Suprapubic skin (tissue), 3 donors: ENCODE results near the gene MAMDC4.

Experiments used
- POLR2AphosphoS5 ChIP-seq, 3 donors: sonication (generic); formaldehyde crosslinking; IDR thresholded peaks; one replicate each; pipeline ENCODE4 v1.6.1; 2017; ENCODE audit warnings: antibody characterized with exemption in 3 of 3
- TF ChIP-seq, protein P1 (sequence below), 2 donors: fragments of 200-600 bp in 1 of 2; fragments of 450-650 bp in 1 of 2; sonication (generic) in 1 of 2; IDR thresholded peaks; one replicate each; pipeline ENCODE4 v1.5.1; 2016 to 2019; ENCODE audit warnings: antibody characterized with exemption in 2 of 2, mild to moderate bottlenecking in 1 of 2, moderate library complexity in 1 of 2

DNA sequence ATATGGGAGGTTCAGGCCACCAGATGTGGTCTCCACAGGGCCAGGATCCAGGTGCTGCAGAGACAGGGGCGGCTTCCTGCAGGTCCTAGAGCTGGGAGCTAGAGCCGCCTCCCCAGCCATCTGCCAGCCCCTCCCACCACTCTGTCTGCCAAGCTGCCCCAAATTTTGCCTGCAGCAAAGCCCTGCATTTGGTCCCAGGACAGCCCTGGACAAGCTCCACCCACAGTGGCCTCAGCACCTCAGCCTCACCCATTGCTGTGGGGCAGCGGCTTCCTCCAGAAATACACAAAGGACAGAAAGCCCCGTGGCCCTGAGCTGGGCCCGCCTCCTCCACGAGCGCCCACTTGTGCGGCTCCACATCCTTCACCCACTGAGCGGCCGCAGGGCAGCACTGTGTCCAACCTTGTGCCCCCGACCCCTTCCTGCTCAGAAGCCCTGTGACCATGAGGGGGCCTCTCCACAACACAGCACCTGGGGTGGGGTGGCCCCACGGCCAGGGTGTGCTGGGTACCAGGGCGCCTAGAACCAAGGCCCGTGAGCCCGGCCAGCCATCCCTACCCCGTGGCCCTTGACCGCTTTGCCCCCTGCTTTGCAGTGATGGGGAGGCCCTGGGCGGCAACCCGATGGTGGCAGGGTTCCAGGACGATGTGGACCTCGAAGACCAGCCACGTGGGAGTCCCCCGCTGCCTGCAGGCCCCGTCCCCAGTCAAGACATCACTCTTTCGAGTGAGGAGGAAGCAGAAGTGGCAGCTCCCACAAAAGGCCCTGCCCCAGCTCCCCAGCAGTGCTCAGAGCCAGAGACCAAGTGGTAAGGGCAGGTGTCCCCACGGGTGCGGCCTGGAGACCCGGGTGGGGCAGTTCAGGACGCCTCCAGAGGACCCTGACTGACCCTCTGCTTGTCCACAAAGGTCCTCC, 13.6 kb upstream of the MAMDC4 start:
- TF ChIP-seq, protein P1, sequence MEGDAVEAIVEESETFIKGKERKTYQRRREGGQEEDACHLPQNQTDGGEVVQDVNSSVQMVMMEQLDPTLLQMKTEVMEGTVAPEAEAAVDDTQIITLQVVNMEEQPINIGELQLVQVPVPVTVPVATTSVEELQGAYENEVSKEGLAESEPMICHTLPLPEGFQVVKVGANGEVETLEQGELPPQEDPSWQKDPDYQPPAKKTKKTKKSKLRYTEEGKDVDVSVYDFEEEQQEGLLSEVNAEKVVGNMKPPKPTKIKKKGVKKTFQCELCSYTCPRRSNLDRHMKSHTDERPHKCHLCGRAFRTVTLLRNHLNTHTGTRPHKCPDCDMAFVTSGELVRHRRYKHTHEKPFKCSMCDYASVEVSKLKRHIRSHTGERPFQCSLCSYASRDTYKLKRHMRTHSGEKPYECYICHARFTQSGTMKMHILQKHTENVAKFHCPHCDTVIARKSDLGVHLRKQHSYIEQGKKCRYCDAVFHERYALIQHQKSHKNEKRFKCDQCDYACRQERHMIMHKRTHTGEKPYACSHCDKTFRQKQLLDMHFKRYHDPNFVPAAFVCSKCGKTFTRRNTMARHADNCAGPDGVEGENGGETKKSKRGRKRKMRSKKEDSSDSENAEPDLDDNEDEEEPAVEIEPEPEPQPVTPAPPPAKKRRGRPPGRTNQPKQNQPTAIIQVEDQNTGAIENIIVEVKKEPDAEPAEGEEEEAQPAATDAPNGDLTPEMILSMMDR (IDR thresholded peaks at IDR 0.05), result no peak
- no peak for TF ChIP-seq POLR2AphosphoS5 (IDR thresholded peaks at IDR 0.05)
